Astrocyte of the cerebellum (primary cell): ENCODE data around the gene BHLHE23.

Experiments used
- DNase-seq: peaks from one replicate; pipeline ENCODE4 v3.0.0-alpha.2; 2011; ENCODE audit warnings: low read depth
- H3K4me3 ChIP-seq: 2 replicates; pipeline ENCODE4 v1.5.1; 2011; ENCODE audit warnings: mild to moderate bottlenecking, low read depth, low read length, moderate library complexity
- in situ Hi-C: cut with HindIII; loops from 2 replicates; pipeline ENCODE4 v1.10.0; 2017; ENCODE audit warnings: low sequenced_read_pairs
- TF ChIP-seq, protein P1 (sequence below): IDR thresholded peaks from 2 replicates; pipeline ENCODE4 v1.5.1; 2012; ENCODE audit warnings: low read length, low read depth, moderate library complexity, mild to moderate bottlenecking; ENCODE audit errors: missing control alignments

Gene BHLHE23

DNA sequence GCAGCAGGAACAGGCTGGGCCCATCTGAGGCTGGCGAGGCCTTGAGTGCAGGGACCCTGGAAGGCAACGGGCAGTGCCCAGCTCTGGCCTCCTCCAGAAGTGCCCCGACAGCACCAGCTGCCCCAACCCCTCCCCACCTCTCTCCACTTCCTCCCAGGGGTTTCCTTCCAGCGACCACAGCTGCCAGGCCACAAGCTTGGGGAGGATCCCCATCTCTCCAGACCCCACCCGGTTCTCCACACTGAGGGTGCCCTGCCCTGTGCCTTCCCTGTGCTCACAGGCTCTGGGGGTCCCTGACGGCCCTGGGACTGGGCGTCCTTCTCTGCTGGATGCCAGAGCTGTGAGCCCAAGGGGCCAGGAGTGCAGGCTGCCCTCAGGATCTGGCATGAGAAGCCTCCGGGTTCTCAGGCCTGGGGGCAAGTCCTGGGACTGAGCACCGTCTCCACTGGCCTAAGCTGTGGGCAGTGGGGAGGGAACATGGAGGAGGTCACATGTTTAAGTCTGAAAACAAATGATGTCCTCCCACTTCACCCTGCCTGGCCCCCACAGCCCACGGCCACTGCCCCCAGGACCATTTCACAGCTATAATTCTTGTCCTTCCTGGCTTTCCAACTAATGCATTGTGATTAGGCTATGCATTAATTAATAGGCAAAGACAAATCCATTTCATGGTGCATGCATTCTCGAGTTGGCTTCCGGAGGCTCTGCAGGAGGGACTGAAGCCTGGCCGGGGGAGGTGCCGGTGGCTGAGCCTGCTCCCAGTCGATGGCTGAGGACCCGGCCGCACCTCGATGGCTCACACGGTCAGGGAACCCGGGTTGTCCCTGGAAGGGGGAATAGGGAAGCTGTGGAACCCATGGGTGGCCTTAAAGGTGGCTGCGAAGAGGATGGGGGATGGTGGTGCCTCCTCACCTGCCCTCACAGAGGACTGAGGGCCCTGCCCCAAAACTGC is 24.4 kb downstream of the BHLHE23 start:
- DNase-seq = no peak
- TF ChIP-seq, protein P1, sequence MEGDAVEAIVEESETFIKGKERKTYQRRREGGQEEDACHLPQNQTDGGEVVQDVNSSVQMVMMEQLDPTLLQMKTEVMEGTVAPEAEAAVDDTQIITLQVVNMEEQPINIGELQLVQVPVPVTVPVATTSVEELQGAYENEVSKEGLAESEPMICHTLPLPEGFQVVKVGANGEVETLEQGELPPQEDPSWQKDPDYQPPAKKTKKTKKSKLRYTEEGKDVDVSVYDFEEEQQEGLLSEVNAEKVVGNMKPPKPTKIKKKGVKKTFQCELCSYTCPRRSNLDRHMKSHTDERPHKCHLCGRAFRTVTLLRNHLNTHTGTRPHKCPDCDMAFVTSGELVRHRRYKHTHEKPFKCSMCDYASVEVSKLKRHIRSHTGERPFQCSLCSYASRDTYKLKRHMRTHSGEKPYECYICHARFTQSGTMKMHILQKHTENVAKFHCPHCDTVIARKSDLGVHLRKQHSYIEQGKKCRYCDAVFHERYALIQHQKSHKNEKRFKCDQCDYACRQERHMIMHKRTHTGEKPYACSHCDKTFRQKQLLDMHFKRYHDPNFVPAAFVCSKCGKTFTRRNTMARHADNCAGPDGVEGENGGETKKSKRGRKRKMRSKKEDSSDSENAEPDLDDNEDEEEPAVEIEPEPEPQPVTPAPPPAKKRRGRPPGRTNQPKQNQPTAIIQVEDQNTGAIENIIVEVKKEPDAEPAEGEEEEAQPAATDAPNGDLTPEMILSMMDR = no peak
- in situ Hi-C loops = no loop called here
- no peak overlapping the region for H3K4me3 ChIP-seq

DNA sequence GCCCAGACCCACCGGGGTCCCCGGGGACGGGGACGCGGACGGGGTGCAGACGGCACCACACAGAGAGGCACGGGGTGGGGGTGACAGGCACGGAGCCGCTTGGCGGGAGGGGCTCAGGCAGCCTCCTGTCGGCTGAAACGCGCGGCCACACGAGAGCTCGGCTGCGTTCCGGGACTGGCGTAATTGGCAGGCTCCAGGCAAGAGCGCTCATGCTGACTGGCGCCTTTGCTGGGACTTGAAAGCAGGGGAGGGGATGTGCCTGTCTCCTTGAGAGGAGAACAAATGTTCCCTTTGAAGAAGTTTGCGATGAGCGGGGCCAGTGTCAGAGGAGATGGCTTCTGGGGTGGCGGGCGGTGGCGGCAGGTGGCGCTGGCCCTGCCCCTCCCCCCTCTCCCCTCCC is 25.8 kb downstream of the BHLHE23 start:
- in situ Hi-C loops = no loop called here
- TF ChIP-seq, protein P1 = no peak
- no peak for DNase-seq
- H3K4me3 ChIP-seq = no peak overlapping the region

DNA sequence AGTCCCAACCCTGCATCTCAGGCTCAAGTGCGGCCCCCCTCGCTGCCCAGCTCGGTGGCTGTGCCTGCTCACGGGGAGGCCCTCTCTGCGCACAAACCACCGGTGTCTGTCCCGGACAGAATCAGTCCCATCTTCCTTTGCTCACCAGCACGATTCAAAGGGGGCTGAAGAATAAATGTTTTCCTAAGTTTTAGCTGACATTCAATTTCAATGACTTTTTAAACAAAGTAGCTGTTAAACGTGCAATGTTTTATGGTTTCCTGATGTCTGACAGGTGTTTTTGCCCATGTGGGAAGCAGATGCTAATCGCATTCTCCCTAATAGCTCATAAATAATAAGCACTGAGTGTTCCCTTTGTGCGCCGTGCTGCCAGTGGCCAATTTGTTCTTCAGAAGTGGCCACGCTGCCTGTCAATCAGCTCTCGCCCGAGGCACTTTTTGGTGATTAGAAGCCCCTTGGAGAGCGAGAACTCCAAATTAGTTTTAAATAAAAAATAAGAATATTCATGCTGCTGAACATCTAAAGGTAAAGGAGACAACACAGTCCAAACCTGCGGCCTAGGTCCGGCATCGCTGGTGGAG is 26.3 kb downstream of the BHLHE23 start:
- TF ChIP-seq, protein P1 = no peak
- H3K4me3 ChIP-seq = no peak overlapping the region
- DNase-seq = no peak
- in situ Hi-C loops = no loop called here

DNA sequence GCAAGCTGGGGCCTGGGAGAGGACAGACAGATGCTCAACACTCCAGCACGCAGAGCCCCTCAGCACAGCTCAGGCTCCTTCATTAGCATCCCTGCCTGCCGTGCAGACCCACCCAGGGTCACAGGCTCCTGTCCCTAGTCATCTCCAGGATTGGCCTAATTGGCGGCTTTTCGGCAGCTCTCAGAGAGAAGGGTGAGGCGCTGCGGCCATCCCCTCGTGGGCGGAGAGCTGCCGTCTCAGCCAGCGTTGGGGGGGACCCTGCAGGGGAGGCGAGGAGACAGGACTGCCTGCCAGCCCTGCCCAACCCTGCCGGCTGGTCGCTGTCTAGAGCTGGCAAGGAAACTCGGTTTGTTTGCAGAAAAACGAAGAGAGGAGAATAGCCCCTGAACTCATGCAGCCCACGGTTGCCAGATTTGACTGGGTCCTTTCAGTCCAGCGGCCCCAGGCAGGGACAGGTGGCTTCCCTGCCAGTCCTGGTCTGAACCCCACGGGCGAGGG is 26.8 kb downstream of the BHLHE23 start:
- no peak overlapping the region for H3K4me3 ChIP-seq
- no peak for DNase-seq
- in situ Hi-C loops = no loop called here
- TF ChIP-seq, protein P1 = no peak

DNA sequence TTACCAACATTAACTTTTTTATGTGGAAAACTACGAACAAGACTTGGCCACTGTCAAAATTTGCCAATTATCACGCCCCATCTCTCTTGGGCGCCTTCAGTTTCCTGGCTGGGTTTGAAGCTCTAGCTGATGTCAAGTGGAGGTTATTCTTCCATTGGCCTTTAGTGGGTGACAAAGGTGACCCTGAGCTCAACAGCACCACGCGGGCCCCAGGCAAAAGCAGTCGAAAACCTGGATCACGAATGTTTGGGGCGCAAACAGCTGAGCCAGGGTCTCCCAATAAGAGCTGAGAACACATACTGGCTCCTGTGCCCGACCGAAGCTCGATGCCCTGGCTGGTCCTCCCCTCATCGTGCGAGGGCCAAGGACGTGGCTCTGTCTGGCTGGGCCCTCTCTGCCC is 27.5 kb downstream of the BHLHE23 start:
- DNase-seq = no peak
- in situ Hi-C loops = no loop called here
- H3K4me3 ChIP-seq = no peak overlapping the region
- TF ChIP-seq, protein P1 = no peak

DNA sequence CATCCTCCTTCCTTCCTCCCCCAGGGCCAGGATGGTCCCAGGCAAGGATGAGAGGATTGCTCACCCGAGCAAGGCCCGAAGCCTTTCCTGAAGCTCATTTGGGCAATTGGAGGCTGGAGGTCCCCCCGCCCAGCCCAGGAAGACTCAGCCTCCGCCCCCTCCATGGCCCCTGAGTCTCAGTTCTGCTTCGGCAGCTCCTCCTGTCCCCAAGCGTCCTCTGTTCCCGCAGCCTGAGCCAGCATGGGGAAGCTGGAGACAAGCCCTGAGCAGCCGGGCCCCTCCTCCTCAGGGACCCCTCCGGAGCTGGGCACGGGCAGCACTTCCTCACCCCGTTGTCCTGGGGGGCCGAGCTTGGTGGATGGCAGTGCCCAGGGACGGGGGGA is 28.2 kb downstream of the BHLHE23 start:
- DNase-seq = no peak
- H3K4me3 ChIP-seq = no peak overlapping the region

More for the DNA sequence above, 28.2 kb downstream of the BHLHE23 start:
- TF ChIP-seq, protein P1 = no peak
- in situ Hi-C loops = no loop called here
